ENCODE data around the gene DSC1.
"Not testable (repeated sequence)": the region's sequence is repeated elsewhere in the genome, so short reads cannot be mapped to it uniquely, and the experiment has no call there.

DSC1 gene

DNA sequence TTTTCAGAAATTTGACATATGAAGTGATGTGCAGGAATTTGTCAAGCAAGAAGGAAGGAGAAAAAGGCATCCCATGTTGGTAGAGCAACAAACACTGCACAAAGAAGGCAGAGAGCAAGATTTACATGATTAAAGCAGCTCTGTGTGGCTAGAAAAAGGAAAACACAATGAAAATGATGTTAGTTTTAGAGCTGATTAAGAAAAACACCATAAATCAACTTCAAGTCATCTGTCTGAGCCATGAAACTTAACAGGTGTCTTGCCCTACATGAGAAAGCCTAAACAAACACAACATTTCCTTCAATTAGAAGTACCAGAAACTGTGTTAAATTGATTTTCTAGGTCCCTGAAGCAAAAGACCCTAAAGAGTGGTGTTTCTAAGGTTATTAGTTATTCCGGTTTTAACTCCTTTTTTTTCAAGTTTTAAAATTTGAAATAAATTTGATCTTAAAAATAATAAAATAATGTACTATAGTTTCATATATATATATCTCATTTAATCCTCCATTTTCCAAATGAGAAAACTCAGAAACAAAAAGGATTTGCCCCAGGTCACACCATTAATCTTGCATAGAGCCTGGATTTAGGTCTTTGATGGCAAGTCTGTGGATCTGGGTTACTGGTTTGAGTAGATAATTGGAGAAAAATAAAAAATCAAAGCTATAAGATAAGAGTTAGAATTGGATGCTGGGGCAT, 8.6 kb upstream of the DSC1 start:
- no peak for DNase-seq (ENCODE audit: low read depth, low spot score)

DNA sequence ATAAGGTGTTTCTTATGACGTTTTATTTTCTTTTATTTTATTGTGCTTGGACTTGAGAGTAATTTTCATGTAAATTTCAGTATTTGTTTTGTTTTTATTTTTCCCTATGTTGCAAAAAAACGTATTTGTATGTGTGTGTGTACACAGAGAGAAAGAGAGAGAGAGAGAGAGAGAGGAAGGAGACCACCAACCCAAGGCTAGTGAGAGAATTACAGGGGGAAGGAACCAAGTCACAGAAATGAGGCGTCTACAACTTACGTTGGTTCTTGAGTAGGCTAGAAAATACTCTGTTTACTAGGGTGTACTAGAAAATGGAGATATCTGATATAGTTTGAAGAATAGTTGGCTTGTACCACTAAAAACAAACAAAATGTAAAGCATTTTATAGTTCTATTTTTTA, 7.7 kb upstream of the DSC1 start:
- no peak for DNase-seq (ENCODE audit: low read depth, low spot score)

DNA sequence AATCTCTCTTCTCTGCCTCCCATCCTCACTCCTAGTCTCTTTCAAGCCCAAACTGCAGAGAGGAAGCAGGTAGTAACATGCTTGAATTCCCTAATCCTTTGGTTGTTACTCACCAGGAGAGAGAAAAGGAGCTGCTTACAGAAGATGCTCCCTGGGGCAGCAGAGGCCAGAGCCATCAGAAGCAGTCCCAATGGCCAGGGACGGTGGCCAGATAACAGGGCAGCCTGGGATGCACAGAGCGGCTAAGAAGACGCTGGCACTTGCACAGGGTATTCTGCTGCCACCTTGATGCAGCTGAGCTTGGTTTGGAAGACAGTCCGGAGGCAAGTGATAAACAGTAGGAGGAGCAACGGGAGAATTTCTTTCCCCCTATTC, 250 bp downstream of the DSC1 start:
- no peak for DNase-seq (ENCODE audit: low read depth, low spot score)

DNA sequence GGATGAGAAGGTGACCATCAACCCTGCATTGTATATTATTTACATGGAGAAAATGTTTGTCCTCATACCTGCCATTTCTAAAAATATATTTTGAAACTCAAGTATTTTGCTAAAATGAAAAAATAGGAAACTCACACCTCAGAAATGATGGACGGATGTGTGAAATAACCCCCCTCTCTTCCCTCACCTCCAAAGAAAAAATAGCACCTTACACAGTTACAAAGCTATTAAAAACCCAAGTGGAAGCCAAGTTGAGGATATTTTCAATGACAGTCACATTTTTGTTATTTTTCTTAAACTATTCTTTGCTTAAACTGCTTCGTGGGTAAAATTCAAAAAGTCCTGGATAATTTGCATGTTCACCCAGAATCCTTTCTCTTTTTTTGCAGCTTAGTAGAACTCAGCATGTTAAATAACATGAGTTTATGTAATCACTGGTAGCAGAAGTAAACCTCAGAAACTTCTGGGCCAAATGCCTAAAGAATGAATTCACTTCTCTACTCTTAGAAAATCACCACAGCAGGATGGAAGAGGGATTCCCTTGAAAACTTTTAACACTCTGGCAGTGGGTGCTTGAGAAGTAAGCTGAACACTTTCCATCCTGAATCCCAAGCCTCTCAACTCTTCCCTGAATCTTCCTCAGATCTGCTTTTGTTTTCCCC, 768 bp downstream of the DSC1 start:
- DNase-seq (ENCODE audit: low read depth, low spot score), result no peak

DNA sequence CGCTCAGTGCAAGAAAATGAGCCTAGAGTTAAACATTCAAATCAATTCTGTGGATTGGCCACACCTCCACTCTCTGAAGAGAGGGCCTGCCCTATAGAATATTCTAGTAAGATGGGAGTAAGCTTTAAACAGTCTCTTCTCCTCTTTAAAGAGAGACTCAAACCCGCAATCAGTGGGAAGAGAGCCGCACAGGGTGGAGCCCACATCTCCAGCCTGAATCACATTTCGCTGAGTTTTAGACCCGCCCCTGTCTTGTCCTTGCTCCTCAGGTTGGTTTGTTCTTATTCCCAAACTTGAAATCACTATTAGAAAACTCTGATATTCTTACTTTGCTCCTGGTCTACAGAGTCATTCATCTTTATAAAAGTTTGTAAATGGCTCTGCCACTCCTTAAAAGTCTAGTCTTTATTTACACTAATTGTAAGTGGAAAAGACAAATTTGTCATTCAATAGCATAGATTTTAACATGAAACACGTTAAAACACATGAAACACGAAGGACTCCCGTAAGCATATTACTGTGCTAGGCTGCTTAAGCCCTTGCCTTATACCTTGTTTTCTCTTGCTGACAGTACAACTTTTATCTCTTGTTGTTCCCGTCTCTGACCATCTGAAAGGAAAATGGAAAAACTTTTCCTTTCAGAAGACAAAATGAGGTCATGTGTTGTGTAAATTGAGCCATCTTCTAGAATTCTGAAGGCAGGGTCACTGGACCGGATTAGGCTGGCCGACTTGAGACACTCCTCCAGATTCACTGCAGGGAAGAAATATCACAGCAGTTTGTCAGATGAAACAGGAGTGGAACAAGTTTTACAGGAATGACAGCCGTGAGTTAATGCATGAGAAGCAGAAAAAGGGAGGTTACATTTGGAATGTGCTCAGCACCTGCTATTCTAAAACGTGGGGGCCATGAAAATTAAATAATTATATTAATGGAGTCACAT, 5.6 kb downstream of the DSC1 start:
- no peak for DNase-seq (ENCODE audit: low read depth, low spot score)

DNA sequence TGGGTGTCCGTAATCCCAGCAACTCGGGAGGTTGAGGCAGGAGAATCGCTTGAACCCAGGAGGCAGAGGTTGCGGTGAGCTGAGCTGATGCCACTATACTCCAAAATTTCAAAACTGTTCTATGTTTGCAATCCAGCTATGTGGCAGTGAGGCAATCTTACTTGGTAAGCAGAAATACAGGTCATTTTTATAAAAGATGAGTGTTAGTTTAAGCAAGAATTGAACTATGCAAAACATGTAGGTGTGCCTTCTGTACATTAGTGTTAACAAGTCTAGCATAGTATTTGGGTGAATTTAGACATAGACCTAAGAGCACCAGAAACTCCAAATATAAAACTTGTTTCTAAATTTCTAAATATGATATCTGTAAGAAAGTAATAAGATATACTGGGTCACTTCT, 7.2 kb downstream of the DSC1 start:
- no peak for DNase-seq (ENCODE audit: low read depth, low spot score)

DNA sequence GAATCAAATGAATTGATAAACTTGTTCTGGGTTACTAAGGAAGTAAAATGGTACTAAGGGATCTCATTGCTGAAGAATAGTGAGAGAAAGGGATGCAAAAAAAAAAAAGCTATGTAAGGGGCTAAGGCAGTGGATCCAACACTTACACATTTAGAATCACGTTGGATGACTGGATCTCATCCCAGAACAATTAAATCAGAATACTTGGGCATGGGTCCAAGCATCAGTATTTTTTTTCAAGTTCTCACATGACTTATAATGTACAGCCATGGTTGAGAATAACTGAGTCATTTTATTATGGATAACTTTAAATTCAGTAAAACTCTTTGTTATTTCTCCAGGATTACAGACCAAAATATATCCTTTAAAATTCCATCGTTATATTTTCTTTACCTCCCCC, 8.5 kb downstream of the DSC1 start:
- no peak for DNase-seq (ENCODE audit: low read depth, low spot score)

DNA sequence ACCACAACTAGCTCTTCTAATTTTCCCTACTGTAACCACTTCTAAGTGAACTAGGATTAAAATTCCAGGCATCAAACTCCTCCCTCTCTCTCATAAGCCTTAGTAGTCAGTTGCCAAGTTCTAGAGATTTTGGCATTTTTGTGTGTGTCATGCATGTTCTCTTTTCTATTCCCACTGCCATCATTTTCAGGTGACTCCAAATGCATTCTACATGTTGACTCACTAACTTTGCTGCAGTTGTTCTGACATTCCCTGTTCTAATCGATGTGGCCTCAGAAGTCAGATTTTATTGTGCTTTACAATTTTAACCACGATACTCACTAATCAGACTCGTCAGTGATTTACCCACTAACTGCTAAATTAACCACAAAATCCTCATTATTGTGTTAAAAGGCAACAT, 13.3 kb downstream of the DSC1 start:
- no peak for DNase-seq (ENCODE audit: low read depth, low spot score)

DNA sequence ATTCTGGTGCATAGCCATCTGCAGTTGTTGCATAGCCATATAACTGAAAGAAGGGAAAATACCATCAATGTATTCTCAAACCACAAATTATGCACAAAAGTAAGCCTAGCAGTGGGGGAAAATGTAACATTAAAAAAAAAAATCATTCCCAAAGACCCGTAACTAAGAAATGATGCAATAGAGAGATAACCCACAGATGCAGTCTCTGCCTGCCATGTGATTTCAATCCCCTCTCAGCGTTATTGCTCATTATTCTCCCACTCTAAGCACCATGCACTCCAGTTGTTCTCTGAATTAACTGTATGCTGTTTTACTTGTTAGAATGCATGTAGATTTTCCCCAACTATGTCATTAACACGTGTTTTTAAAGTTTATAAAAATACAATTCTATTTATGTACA, 14.1 kb downstream of the DSC1 start:
- DNase-seq (ENCODE audit: low read depth, low spot score), result no peak

DNA sequence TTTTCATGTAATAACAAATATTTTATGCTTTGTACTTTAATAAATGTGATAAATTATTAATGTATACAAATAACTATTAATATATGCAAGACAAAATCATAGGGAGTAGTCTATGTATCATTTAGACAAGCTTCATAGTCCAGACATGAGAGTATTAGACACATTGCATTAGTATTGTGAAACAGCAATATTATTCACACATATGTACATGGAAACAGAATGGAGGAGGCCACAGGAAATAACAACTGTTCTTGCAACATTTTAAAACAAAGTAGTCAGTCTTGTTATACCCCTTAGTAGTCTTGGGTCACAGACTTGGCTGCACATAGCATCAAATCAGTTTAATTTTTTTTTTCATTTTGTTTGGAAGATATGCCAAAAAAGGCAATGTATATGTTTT, 15.8 kb downstream of the DSC1 start:
- no peak for DNase-seq (ENCODE audit: low read depth, low spot score)

DNA sequence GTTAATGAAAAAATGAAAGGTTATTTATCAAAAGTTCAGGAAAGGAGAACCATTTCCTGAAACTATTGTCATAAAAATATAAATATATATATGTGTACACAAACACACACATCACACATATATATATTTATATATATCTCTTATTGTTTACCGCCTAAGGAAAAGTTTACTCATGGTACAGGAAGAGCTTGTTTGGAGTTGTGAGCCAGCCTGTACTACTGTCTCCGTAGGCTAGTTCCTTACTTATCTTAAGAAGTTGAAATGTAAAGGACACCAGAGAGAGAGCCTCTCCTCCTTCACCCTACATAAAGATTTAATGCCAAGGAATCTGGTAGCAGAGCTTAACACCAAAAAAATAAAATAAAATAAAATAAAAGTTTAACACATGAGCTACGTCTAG, 19.6 kb downstream of the DSC1 start:
- no peak for DNase-seq (ENCODE audit: low read depth, low spot score)

DNA sequence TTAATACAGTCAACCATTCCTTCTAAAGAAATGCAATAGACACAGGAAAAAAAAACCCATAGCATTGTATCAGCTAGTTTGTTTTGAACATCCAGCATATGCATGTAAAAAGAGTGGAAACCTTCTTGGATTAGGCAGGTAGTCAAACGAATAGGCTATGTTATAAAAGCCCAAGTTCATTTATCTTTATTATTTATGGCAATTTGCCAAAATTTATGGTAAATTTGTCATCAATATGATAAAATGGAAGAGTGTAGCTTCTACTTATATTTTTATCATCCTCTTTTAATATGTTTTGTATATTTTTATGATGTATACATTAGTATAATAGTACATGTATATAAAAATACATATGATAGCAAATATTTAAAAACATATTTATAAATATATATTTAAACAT, 23.9 kb downstream of the DSC1 start:
- no peak for DNase-seq (ENCODE audit: low read depth, low spot score)

DNA sequence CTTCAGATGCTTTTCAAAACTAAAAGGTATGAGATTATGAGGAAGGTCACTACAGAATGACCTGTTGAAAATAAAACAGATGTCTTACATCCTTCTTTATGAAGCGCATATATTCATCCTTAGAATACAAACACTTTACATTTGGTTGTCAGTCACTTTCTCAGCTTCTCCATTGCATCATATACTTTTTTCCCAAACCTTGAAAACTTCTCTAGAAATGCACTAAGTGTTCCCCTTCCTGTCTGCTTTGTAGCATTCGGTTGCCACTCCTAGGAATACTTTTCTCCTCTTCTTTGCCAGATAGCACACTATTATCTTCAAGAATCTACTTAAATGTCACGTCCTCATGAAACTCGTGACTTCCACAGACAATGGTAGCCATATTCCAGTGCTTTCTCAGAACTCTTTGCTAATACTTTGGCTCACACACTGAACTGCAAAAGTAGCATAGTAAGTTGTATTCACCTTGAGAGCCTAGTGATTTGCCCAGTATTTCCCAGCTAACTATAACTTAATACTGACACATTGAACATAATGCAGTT, 27.6 kb downstream of the DSC1 start:
- no peak for DNase-seq (ENCODE audit: low read depth, low spot score)

DNA sequence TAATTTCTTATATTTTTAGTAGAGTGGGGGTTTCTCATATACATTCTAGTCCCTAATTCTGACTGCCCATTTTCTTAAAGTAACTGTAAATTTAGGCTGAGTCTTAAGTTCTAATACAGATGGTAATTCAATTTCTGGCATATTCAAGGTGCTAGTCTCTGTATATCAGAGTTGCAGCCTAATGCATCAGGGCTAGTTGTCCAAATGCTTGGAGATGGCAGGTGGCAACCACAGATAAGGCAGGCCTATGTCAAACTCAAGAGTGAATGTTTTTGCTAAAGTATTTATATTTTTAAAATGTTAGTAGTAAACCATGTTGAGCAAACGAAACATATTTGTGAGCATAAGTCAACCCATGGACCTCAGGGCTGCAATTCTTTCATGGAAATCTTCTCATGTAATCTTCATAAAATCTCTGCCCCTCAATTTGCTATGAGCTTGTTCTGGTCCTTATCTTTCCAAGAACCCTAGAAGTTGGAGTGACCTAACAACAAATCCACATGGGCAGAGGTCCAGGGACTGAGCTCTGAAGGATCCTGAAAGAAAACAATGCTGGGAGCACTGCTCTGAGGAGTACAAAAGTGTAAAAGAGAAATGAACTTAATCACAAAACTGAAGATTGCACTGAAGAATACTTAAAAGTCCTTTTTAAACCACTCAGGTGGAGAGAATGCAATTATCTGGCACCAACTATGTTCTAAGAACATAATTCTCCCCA, 33.1 kb downstream of the DSC1 start:
- DNase-seq (ENCODE audit: low read depth, low spot score), result no peak

DNA sequence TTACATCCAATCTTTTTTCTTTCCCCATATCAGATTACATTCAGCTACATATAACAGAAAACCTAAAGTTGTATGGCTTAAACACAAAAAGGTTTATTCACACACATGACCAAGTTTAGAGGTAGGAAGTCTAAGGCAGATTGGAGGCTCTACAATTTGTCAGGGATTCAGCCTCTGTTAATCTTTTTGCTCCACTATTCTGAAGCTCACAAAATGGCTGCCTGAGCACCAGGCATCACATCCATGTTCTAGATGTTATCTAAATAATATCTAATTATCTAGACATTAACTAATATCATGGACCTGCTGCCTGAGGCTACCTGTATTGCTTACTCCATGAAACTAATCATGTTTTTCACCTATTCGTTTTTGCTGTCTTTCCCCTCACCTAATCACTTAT, 36.8 kb downstream of the DSC1 start:
- no peak for DNase-seq (ENCODE audit: low read depth, low spot score)

DNA sequence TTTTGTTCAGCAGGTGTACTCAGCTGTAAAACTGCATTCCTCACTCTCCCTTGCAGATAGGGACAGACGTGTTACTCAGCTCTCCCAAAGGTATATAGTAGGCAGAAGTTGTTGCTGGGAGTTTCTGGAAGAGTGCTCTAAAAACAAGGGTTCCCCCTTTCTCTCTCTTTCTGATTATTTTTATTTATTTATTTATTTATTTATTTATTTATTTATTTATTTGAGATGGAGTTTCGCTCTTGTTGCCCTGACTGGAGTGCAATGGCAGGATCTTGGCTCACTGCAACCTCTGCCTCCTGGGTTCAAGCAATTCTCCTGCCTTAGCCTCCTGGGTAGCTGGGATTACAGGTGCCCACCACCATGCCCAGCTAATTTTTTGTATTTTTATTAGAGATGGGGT, 39.5 kb downstream of the DSC1 start:
- DNase-seq (ENCODE audit: low read depth, low spot score), result not testable (repeated sequence)

DNA sequence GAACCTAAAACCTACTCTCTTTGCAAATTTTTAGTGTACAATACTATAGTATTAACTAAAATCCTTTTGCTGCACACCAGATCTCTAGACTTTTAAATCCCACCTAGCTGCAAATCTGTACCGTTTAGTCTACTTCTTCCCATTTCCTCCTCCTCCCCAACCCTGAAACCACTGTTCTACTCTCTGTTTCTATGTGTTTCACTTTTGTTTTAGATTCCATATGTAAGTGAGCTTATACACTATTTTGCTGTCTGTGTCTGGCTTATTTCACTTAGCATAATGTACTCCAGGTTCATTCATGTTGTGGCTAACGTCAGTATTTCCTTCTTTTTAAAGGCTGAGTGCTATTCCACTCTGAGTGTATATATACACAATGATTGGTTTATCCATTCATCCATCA, 42.1 kb downstream of the DSC1 start:
- DNase-seq (ENCODE audit: low read depth, low spot score), result no peak

DNA sequence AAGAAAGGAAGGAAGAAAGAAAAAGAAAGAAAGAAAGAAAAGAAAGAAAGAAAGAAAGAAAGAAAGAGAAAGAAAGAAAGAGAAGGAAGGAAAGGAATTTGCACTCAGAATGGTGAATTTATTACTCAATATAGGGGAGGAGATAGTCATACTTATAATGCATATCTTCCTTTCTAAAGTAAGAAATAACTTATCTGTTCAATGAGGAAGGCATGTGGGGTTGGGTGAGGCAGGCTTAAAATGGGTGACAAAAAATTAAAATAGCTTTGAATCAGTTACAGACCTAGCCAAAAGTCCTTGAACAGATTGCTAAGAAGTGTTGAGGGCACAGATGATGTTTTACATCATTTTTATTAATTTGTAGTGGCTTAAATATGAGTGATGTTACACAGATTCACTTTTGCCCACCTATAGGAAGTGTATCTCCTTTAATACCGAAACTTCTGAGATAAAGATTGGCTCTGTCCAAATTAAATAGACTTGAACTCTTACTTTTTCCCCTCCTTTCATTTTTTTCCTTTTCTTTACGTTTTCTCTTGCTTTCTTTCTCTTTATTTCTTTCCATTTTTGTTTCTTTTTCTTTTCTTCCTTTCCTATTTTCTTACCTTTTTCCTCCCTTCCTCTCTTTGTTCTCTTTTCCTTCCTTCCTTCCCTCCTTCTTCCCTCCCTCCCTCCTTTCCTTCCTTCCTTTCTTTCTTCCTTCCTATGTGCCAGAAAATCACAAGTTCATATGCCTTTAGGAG, 45.6 kb downstream of the DSC1 start:
- no peak for DNase-seq (ENCODE audit: low read depth, low spot score)

DNA sequence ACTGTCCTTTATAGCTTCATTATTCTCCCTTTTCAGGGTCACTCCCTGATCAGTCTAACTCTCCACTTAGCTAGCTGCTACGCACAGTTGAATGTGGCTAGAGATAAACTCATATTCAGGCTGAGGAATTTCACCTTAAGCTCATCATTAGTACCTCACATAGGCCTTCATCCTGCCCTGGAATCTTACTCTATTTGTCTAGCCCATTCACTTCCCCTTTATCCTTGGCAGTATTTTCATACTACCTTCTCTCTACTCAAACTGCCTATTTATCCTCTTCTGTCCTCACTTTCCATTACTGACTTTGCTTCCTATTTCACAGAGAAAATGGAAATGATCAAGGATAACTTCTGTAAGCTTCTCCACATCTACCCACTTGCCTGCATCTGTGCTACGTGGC, 49.9 kb downstream of the DSC1 start:
- DNase-seq (ENCODE audit: low read depth, low spot score), result no peak

DNA sequence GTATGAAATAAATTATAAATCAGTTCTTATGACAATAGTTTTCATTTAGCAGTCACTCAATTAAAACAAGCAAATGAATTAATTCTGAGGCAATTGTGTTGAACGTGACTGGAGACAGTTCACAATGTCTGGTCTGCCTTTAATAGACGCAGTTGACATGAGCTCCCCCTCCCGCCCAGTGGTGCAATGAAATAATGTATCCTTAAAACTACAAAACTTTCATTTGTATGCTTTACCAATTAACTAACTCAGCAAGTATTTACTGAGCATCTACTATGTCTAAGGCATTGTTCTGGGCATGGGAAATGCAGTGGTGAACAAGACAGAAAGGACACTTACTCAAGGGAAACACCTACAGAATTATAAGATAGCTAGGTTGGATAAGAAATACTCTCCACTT, 56.9 kb downstream of the DSC1 start:
- DNase-seq (ENCODE audit: low read depth, low spot score), result no peak

DNA sequence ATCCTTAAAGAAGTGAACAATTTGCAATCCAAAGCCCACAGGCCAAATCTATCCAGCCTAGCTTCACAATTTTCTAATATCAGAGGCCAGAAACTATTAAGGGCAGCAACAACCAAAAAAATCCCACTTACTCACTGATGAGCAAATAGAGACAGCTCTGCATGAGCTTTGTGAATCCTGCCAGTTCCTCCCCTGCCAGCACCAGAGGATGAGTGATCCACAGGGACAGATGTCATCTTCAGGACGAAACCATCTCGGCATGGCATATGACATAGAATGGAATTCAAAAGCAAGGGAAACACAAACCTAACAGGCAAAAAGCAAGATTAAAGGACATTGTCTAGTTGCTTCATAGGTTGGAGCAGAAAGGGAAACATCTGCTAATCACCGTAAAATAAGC, 58.2 kb downstream of the DSC1 start:
- DNase-seq (ENCODE audit: low read depth, low spot score), result no peak

Measured in activated naive CD8-positive, alpha-beta T cell treated with anti-CD3 and anti-CD28 coated beads, Interleukin-2, amount 50 U/mL, for 16 hours (primary cell).